HG03354 (cell line): ENCODE data around the gene UQCRHL.
"Not testable (repeated sequence)": the region's sequence is repeated elsewhere in the genome, so short reads cannot be mapped to it uniquely, and the experiment has no call there.

Source experiments
- ATAC-seq: cut with Tn5 transposase; IDR thresholded peaks from one replicate; pipeline ENCODE4 v1.9.1; 2021; ENCODE audit warnings: mild to moderate bottlenecking; ENCODE audit not compliant: unreplicated experiment, poor library complexity, severe bottlenecking

The UQCRHL gene

GRCh38 chr1:15835741-15836510 is 28.5 kb upstream of the UQCRHL start:
- peak; percentile 49 for ATAC-seq

GRCh38 chr1:15835205-15835740 is 27.8 kb upstream of the UQCRHL start:
- peak; percentile 14 for ATAC-seq

- peak; percentile 48 for ATAC-seq
Observed at GRCh38 chr1:15834406-15835204, 27.2 kb upstream of the UQCRHL start.

GRCh38 chr1:15833842-15834405 is 26.5 kb upstream of the UQCRHL start:
- no peak for ATAC-seq

- ATAC-seq: no peak
Observed at GRCh38 chr1:15833069-15833679, 25.7 kb upstream of the UQCRHL start.

- ATAC-seq: no peak
Observed at GRCh38 chr1:15830258-15830657, 22.8 kb upstream of the UQCRHL start.

- ATAC-seq: not testable (repeated sequence)
Observed at GRCh38 chr1:15828931-15829330, 21.5 kb upstream of the UQCRHL start.

GRCh38 chr1:15827567-15827966 is 20.1 kb upstream of the UQCRHL start:
- ATAC-seq: not testable (repeated sequence)

GRCh38 chr1:15826810-15827507 is 19.5 kb upstream of the UQCRHL start:
- ATAC-seq: no peak

GRCh38 chr1:15825800-15826199 is 18.4 kb upstream of the UQCRHL start:
- ATAC-seq: no peak

- ATAC-seq: no peak
Observed at GRCh38 chr1:15820478-15820877, 13.0 kb upstream of the UQCRHL start.

- no peak for ATAC-seq
Observed at GRCh38 chr1:15816674-15817073, 9.2 kb upstream of the UQCRHL start.

- no peak for ATAC-seq
Observed at GRCh38 chr1:15810073-15810472, 2.6 kb upstream of the UQCRHL start.

GRCh38 chr1:15808955-15809354 is 1.5 kb upstream of the UQCRHL start:
- no peak for ATAC-seq

- no peak for ATAC-seq
Observed at GRCh38 chr1:15807121-15807520, 328 bp downstream of the UQCRHL start.

- no peak for ATAC-seq
Observed at GRCh38 chr1:15804060-15804459, 3.4 kb downstream of the UQCRHL start.

- no peak for ATAC-seq
Observed at GRCh38 chr1:15803380-15803779, 4.1 kb downstream of the UQCRHL start.

GRCh38 chr1:15802234-15802965 is 5.0 kb downstream of the UQCRHL start:
- no peak for ATAC-seq
